Osteoblast (primary cell): ENCODE results near the gene HDAC4. TPM values are rescaled to one million over a fixed set of nuclear protein-coding genes. Genes with fewer than 3 reads are reported as not detected.

Source experiments
- DNase-seq: peaks from one replicate; pipeline ENCODE4 v3.0.0; 2011; ENCODE audit warnings: low spot score, mixed read lengths; ENCODE audit not compliant: insufficient read length; ENCODE audit errors: missing footprints
- H2AFZ ChIP-seq: 2 replicates; pipeline ENCODE4 v1.6.0; 2011; ENCODE audit warnings: mild to moderate bottlenecking, low read length
- H3K27ac ChIP-seq: 2 replicates; pipeline ENCODE4 v1.5.1; 2011; ENCODE audit warnings: mild to moderate bottlenecking, low read depth, low read length, moderate library complexity
- H3K27me3 ChIP-seq: 2 replicates; pipeline ENCODE4 v1.6.0; 2012; ENCODE audit warnings: mild to moderate bottlenecking, control low read depth, inconsistent platforms, low read length, moderate library complexity; ENCODE audit not compliant: insufficient read depth
- H3K36me3 ChIP-seq: 2 replicates; pipeline ENCODE4 v1.5.1; 2011; ENCODE audit warnings: mild to moderate bottlenecking, low read length, control low read depth, moderate library complexity; ENCODE audit not compliant: insufficient read depth
- H3K4me1 ChIP-seq: 2 replicates; pipeline ENCODE4 v1.5.1; 2011; ENCODE audit warnings: mild to moderate bottlenecking, low read length, control low read depth, moderate library complexity; ENCODE audit not compliant: insufficient read depth
- H3K4me2 ChIP-seq: 2 replicates; pipeline ENCODE4 v1.6.0; 2011; ENCODE audit warnings: mild to moderate bottlenecking, low read length; ENCODE audit not compliant: insufficient read depth
- H3K4me3 ChIP-seq: fragments of 200-600 bp; sonication (generic); 3 replicates; pipeline ENCODE4 v1.5.1; 2012; ENCODE audit warnings: mild to moderate bottlenecking, low read length, inconsistent platforms; ENCODE audit not compliant: insufficient read depth
- H3K79me2 ChIP-seq: 2 replicates; pipeline ENCODE4 v1.6.0; 2012; ENCODE audit warnings: mild to moderate bottlenecking, low read length, control low read depth, inconsistent platforms; ENCODE audit not compliant: insufficient read depth
- H3K9me3 ChIP-seq: 2 replicates; pipeline ENCODE4 v1.5.1; 2011; ENCODE audit warnings: low read depth, low read length, control low read depth
- H4K20me1 ChIP-seq: 2 replicates; pipeline ENCODE4 v1.6.0; 2012; ENCODE audit warnings: mild to moderate bottlenecking, low read length, control low read depth; ENCODE audit not compliant: insufficient read depth
- CTCF ChIP-seq: IDR thresholded peaks from 2 replicates; pipeline ENCODE4 v1.5.1; 2011; ENCODE audit warnings: mild to moderate bottlenecking, low read depth, low read length, moderate library complexity; ENCODE audit errors: extremely low read depth
- total RNA-seq: library from RNA; depleted of rRNA; stranded (reverse); fragments of >200 nt; gene quantifications from 2 replicates; pipeline ENCODE4 v1.2.3, GENCODE V29; 2012

Gene HDAC4
- total RNA-seq, 1 donor: 30.8 TPM

GRCh38 chr2:239348563-239349452, 52.0 kb downstream of the HDAC4 start:
- H3K9me3 ChIP-seq: no peaks in the 10 kb centered on the region
- no peak for TF ChIP-seq CTCF
- H4K20me1 ChIP-seq: no peaks in the 10 kb centered on the region
- no peaks in the 10 kb centered on the region for H3K27me3 ChIP-seq
- peak overlapping the region; percentile 32 for H3K4me3 ChIP-seq
- H3K27ac ChIP-seq: peak overlapping the region; percentile 57
- DNase-seq: no peak
- peaks cover 16% of the 10 kb centered on the region for H3K79me2 ChIP-seq
- H2AFZ ChIP-seq: peak overlapping the region; percentile 14
- H3K4me2 ChIP-seq: peak overlapping the region; percentile 40
- peaks cover 4% of the 10 kb centered on the region for H3K4me1 ChIP-seq
- no peaks in the 10 kb centered on the region for H3K36me3 ChIP-seq

- no peak for DNase-seq
- TF ChIP-seq CTCF: no peak
- Histone ChIP-seq H3K4me3 (no peak overlapping the region), H3K27ac (no peak overlapping the region), H3K4me2 (no peak overlapping the region), H2AFZ (no peak overlapping the region), H4K20me1 (no peaks in the 10 kb centered on the region), H3K36me3 (no peaks in the 10 kb centered on the region), H3K27me3 (no peaks in the 10 kb centered on the region), H3K79me2 (peaks cover 16% of the 10 kb centered on the region), H3K4me1 (peaks cover 4% of the 10 kb centered on the region), H3K9me3 (no peaks in the 10 kb centered on the region)
These were observed 54.1 kb downstream of the HDAC4 start for GRCh38 chr2:239346676-239347075.

- no peak for DNase-seq
- no peaks in the 10 kb centered on the region for H3K27me3 ChIP-seq
- peaks cover 4% of the 10 kb centered on the region for H4K20me1 ChIP-seq
- peaks cover 16% of the 10 kb centered on the region for H3K79me2 ChIP-seq
- no peak overlapping the region for H3K27ac ChIP-seq
- no peaks in the 10 kb centered on the region for H3K9me3 ChIP-seq
- no peak for TF ChIP-seq CTCF
- no peak overlapping the region for H2AFZ ChIP-seq
- no peak overlapping the region for H3K4me3 ChIP-seq
- no peaks in the 10 kb centered on the region for H3K36me3 ChIP-seq
- H3K4me2 ChIP-seq: no peak overlapping the region
- H3K4me1 ChIP-seq: peaks cover 4% of the 10 kb centered on the region
These were observed 55.6 kb downstream of the HDAC4 start for GRCh38 chr2:239345251-239345650.

- Histone ChIP-seq H3K36me3 (no peaks in the 10 kb centered on the region), H3K27me3 (no peaks in the 10 kb centered on the region), H3K4me2 (no peak overlapping the region), H2AFZ (no peak overlapping the region), H3K9me3 (no peaks in the 10 kb centered on the region), H3K4me1 (peaks cover 4% of the 10 kb centered on the region), H4K20me1 (peaks cover 8% of the 10 kb centered on the region), H3K27ac (no peak overlapping the region), H3K4me3 (no peak overlapping the region), H3K79me2 (peaks cover 16% of the 10 kb centered on the region)
- DNase-seq: no peak
- no peak for TF ChIP-seq CTCF
These were observed 56.0 kb downstream of the HDAC4 start for GRCh38 chr2:239344857-239345216.
